ENCODE data around the gene NOSTRIN.

DNA sequence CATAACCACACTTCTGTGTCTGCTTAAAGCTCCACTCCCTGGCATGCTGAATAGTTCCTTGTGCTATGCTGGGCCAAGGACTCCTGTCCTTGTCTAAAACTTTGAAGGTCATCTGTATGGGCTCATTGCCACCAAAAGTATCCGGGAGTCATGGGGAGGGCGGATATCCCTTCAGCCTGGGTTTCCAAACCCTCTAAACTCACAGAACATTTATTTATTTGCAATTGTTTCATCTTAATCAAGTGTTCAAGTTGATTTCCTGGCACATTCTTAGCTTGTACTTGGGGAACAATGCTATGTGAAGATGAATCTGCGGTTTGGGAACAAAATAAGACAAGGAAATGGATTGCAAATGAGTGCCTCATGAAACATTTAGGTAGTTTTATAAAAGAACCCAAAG lies 1.8 kb downstream of the NOSTRIN start:
- TF ChIP-seq TRIM28 (IDR thresholded peaks at IDR 0.05; ENCODE audit: borderline replicate concordance, low read length): no peak
- TF ChIP-seq SETDB1 (IDR thresholded peaks at IDR 0.05; ENCODE audit: insufficient read length, low read length): no peak
- TF ChIP-seq ZNF274 (IDR thresholded peaks at IDR 0.05; ENCODE audit: low read length): no peak
- TF ChIP-seq ZNF274 (tag by site-specific recombination; IDR thresholded peaks at IDR 0.05; ENCODE audit: borderline replicate concordance): no peak
- no peak for TF ChIP-seq CTCF (tag by site-specific recombination; IDR thresholded peaks at IDR 0.05)
- TF ChIP-seq ZNF768 (tag by site-specific recombination; IDR thresholded peaks at IDR 0.05): no peak
- no peak for TF ChIP-seq WT1 (tag by site-specific recombination; IDR thresholded peaks at IDR 0.05)
- no peak for TF ChIP-seq ZEB2 (tag by site-specific recombination; IDR thresholded peaks at IDR 0.05)
- no peak for TF ChIP-seq ZNF350 (tag by site-specific recombination; IDR thresholded peaks at IDR 0.05)
- TF ChIP-seq, protein P1, sequence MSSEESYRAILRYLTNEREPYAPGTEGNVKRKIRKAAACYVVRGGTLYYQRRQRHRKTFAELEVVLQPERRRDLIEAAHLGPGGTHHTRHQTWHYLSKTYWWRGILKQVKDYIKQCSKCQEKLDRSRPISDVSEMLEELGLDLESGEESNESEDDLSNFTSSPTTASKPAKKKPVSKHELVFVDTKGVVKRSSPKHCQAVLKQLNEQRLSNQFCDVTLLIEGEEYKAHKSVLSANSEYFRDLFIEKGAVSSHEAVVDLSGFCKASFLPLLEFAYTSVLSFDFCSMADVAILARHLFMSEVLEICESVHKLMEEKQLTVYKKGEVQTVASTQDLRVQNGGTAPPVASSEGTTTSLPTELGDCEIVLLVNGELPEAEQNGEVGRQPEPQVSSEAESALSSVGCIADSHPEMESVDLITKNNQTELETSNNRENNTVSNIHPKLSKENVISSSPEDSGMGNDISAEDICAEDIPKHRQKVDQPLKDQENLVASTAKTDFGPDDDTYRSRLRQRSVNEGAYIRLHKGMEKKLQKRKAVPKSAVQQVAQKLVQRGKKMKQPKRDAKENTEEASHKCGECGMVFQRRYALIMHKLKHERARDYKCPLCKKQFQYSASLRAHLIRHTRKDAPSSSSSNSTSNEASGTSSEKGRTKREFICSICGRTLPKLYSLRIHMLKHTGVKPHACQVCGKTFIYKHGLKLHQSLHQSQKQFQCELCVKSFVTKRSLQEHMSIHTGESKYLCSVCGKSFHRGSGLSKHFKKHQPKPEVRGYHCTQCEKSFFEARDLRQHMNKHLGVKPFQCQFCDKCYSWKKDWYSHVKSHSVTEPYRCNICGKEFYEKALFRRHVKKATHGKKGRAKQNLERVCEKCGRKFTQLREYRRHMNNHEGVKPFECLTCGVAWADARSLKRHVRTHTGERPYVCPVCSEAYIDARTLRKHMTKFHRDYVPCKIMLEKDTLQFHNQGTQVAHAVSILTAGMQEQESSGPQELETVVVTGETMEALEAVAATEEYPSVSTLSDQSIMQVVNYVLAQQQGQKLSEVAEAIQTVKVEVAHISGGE (tag by site-specific recombination; conservative IDR thresholded peaks at IDR 0.05; ENCODE audit: low read depth): no peak
- TF ChIP-seq YY1 (tag by site-specific recombination; IDR thresholded peaks at IDR 0.05): no peak
- no peak for TF ChIP-seq ZNF148 (tag by site-specific recombination; IDR thresholded peaks at IDR 0.05; ENCODE audit: borderline replicate concordance)
- no peak for TF ChIP-seq ZNF426 (tag by site-specific recombination; IDR thresholded peaks at IDR 0.05)
- TF ChIP-seq, protein P2, sequence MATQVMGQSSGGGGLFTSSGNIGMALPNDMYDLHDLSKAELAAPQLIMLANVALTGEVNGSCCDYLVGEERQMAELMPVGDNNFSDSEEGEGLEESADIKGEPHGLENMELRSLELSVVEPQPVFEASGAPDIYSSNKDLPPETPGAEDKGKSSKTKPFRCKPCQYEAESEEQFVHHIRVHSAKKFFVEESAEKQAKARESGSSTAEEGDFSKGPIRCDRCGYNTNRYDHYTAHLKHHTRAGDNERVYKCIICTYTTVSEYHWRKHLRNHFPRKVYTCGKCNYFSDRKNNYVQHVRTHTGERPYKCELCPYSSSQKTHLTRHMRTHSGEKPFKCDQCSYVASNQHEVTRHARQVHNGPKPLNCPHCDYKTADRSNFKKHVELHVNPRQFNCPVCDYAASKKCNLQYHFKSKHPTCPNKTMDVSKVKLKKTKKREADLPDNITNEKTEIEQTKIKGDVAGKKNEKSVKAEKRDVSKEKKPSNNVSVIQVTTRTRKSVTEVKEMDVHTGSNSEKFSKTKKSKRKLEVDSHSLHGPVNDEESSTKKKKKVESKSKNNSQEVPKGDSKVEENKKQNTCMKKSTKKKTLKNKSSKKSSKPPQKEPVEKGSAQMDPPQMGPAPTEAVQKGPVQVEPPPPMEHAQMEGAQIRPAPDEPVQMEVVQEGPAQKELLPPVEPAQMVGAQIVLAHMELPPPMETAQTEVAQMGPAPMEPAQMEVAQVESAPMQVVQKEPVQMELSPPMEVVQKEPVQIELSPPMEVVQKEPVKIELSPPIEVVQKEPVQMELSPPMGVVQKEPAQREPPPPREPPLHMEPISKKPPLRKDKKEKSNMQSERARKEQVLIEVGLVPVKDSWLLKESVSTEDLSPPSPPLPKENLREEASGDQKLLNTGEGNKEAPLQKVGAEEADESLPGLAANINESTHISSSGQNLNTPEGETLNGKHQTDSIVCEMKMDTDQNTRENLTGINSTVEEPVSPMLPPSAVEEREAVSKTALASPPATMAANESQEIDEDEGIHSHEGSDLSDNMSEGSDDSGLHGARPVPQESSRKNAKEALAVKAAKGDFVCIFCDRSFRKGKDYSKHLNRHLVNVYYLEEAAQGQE (tag by site-specific recombination; IDR thresholded peaks at IDR 0.05): no peak

All from HEK293 (cell line).